Stimulated activated CD8-positive, alpha-beta memory T cell treated with anti-CD3 and anti-CD28 coated beads, Interleukin-7, amount 100 ng/mL, for 24 hours (primary cell): ENCODE measurements around the gene ADCY2.

Source experiments
- DNase-seq: peaks from one replicate; pipeline ENCODE4 v3.0.0-alpha.2; 2020; ENCODE audit warnings: low read depth

The ADCY2 gene

DNA sequence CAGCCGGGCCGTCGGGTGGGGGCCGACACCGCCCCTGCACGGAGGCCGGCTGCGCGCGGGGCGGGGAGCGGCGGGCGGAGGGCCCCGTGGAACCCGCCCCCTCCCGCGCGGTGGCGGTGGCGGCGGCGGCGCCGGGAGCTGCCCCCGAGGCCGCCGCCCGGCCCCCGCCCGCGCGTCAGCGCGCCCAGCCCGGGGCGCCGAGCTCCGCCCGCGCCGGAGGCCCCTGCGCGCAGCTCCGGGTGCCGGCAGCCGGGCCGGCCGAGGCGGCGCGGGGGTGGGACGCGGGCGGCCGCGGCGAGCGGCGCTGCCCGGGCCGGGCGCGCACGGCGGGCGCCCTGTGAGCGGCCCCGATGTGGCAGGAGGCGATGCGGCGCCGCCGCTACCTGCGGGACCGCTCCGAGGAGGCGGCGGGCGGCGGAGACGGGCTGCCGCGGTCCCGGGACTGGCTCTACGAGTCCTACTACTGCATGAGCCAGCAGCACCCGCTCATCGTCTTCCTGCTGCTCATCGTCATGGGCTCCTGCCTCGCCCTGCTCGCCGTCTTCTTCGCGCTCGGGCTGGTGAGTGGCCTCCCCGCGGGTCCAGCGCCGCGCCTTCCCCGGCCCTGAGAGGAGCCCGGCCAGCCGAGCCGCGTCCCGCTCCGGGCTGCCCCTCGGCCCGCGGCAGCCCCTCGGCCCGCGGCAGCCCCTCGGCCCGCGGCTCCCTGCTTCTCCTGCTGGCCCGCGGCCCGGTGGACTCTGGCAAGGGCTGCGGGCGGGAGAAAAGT lies at the start of gene ADCY2:
ADCY2 (plus strand) TSS at position 192 of the 766 bp plus-strand sequence; CDS start at position 351, 159 bp downstream.
- DNase-seq = no peak

DNA sequence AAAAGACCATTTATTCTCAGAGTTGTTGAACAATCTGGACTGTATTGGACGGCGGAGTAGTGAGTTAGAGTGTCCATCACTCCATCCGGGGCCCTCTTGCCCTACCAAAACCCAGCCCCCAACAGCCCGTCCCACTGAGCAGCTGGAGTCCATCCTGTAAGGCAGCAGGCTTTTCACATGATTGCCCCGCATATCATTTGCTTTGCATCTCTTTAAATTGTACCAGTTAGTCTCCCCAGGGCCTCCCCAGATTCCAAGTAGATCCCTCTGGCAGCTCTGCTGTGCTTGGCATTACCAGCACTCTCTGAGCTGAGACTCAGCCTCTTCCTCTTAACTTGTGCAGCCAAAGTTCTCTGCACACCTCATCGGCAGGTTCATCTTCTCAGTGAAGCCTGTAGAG lies 48.6 kb upstream of the ADCY2 start:
- no peak for DNase-seq

DNA sequence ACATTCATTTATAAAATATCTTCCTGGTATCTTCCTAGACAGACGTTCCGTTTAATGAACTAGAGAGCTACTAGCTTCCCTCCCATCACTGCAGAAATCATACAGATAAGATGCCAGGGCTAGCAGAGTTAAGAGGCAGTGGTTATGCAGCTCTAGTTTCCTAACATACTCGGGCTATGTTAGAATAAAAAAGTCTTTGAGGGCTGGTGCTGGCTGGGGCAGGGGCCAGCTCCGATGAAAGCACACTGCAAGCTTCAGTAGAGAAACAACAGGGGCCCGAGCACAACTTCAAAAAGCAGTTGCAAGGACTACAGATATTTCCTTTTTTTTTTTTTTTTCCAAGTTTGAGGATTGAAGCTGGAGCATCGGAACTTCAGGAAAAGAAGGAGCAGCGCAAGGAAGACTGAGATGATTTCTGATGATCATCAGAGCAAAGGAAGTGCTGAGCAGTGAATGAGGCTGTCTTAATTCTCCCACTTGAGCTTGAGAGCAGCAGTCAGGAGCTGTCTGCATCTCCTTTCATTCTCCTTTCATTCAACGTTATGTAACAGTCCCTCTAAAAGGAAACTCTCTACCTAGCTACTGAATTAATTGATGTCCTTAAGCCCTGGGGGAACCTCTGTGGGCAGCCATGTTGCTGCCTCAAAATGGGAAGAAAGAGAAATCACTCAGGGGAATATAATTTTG lies 47.6 kb upstream of the ADCY2 start:
- DNase-seq = no peak

- DNase-seq = no peak
Measured at GRCh38 chr5:7361593-7361992, 34.3 kb upstream of the ADCY2 start.

- DNase-seq = no peak
Measured at GRCh38 chr5:7363067-7363677, 32.8 kb upstream of the ADCY2 start.

DNA sequence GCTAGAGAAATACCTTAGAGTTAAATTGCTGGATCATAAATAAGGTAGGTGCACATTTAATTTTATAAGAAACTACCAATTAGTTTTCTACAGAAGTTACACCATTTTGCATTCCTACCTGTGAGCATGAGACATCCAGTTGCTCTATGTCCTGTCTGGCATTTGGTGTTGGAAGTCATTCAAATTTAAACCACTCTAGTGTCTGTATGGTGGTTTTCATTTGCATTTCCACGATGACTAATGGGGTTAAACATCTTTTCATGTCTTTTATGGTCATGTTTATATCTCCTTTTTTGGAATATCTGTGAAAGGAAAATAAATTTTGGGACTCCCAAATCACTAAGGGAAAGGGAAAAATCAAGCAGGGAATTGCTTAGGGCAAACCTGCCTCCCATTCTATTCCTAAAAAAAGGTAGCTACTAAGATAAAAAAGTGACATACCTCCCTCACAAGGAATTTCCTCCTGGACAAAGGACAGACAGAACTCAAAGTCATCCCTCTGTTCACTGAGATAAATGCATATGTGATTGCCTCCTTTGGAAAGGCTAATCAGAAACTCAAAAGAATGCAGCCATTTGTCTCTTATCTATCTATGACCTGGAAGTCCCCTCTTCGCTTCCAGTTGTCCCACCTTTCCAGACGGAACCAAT lies 31.6 kb upstream of the ADCY2 start:
- DNase-seq = no peak

- no peak for DNase-seq
Measured at GRCh38 chr5:7367780-7368179, 28.2 kb upstream of the ADCY2 start.

GRCh38 chr5:7372399-7372798 lies 23.5 kb upstream of the ADCY2 start:
- no peak for DNase-seq

DNA sequence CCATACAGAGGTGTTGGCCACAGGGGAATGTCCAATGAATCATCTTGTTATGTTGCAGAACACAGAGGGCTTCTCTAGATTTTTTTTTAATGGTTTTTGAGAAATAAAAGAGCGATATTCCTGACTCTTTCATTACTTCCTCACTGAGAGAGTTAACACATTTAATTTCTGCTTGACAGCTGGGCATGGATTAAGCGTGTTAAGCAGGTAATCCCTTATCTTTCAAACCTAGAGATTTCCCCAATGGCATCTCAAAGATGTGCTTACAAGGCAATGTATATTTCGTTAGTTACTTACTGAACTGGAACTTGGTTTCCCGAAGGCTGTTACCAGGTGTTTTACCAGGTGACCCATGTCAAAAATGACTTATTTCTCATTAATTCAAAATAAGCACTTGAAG lies 21.8 kb upstream of the ADCY2 start:
- DNase-seq = no peak

GRCh38 chr5:7375457-7375856 lies 20.5 kb upstream of the ADCY2 start:
- DNase-seq = no peak

- no peak for DNase-seq
Measured at GRCh38 chr5:7376871-7377270, 19.1 kb upstream of the ADCY2 start.

- DNase-seq = no peak
Measured at GRCh38 chr5:7377761-7378160, 18.2 kb upstream of the ADCY2 start.

- no peak for DNase-seq
Measured at GRCh38 chr5:7382588-7382987, 13.3 kb upstream of the ADCY2 start.

DNA sequence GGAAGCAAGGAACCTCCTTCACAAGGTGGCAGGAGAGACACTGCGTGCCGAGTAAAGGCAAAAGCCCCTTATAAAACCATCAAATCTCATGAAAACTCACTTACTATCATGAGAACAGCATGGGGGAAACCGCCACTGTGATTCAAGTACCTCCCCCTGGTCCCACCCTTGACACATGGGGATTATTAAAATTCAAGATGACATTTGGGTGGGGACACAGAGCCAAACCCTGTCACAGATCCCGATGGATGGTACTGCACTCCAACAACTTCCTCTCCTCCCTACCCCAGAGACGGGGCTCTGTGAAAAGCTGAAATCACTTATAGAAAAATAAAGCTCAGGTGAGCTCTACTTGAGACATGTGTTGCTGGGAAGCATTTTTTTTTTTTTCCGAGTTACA lies 10.3 kb upstream of the ADCY2 start:
- DNase-seq = no peak

DNA sequence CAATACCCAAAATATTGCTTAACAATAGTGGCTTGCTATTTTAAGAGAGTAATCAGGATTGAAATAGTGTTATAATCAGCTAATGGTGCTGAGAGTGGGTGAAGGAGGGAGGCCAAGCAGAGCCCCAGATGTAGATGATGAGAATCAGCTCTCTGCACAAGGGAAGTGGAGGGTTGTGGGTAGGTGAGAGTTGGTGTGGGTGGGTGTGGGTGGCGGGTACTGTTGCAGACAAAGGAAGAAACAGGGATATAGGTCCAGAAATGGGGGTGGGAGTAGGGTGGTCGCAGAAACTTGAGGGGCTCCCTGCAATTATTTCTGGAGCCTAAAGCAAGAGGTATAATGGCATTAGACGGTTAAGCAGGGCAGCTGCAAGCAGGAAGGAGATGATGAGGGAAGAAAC lies 7.4 kb upstream of the ADCY2 start:
- DNase-seq = no peak

GRCh38 chr5:7391215-7391614 lies 4.7 kb upstream of the ADCY2 start:
- no peak for DNase-seq

DNA sequence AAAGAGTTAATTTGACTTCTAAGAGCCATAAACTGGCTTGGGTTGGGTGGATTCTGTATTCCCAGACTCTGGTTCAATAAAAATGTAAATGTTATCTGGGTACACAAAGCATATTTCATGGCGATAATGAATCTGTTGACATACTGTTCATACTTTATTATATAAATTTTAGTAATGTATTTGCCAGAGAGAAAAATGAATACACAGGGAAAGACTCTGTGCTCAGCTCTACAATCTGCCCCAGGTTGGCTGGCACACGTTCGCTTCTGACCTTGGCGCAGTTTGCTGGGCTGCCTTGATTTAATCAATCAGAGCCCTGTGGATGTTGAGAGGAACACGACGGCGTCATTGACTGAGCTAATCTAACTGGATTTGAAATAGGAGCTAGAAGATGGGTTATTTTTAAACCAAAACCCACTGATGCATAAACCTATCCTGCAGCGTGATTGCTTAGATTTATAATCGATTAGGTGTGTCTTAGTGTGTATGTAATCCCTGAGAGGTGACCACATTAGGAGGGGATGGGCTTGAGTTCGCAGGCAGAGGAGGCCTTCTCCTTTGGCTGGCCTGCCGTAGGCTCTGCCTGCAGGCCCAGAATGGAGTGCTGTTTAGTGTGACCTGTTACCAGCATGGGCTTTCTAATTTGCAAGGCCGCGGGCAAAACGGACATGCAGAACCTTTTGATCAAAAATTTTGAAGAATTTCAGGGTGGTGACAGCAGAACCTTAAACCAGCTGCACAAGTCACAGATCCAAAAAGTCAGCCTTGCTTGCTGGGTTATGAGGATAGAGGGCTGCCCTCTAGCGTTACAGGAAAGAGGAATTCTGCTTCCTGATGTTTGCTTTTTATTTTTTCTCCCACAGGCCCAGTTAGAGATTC lies 3.9 kb upstream of the ADCY2 start:
- DNase-seq = no peak

GRCh38 chr5:7392693-7393024 lies 3.3 kb upstream of the ADCY2 start:
- DNase-seq = no peak

DNA sequence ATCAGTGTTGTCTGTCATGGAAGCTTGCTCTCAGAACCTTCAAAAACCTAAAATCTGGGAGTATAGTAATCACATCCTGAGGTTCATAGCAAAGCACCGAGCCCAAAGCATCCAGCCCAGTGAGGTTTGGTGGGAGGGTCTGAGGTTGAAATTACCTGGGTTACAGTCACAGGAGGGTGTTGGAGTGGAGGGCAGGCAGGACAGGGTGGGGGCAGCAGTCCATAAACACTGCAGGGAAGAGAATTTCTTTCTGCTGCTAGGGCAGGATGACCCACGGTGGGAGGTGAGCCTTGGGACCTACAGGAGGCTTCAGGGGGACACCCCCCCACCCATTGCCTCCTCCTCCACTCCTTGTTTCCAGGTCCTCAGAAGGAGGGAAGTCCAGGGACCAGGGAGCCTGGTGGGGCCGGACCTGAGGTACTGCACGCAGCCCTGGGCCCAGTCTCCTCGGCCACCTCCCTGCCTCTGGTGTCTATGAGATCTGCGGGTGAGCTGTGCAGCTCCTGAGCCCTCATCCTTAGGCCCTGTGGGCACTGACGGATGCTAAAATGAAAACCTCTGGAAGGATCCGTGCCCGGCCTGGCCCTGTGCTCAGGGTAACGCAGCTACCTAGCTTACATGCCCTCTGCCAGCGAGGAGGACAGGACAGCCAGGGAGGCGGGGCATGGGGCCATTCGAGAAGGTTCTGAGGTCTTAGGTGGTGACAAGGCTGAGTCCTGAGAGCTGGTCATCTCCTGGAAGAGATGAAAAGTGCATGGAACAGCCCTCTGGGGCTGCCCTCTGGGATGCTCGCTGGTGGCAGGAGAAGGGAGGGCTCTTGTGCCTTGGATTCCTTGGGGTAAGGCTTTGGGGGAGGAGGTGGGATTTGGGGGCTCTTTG lies 1.8 kb upstream of the ADCY2 start:
- no peak for DNase-seq

GRCh38 chr5:7394889-7395431 lies 978 bp upstream of the ADCY2 start:
- no peak for DNase-seq
